NCI-H1417 treated with DMSO at 0.1 percent for 48 hours (cell line): ENCODE data around the gene PLCB4.

Source experiments
- DNase-seq: peaks from one replicate; lab custom pipeline; 2025; lab: John Stamatoyannopoulos, UW

Gene PLCB4

DNA sequence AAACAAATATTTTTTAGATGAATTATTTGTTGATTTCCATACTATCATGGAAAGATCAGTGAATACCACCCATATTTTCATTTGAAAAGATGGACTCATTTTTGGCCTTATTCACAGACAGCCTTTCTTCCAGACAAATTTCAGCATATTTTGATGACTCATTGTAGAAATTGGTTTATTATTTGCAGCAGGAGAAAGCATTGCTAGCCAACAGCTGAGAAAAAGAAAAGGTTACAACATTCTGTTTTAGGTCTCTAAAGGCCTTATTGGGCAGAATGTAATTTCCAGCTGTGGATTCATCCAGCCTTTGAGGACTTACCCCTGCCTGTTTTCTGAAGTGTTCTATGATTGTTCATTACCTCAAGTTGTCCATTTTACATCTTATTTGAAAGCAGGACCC lies 201.9 kb downstream of the PLCB4 start:
- DNase-seq = no peak

DNA sequence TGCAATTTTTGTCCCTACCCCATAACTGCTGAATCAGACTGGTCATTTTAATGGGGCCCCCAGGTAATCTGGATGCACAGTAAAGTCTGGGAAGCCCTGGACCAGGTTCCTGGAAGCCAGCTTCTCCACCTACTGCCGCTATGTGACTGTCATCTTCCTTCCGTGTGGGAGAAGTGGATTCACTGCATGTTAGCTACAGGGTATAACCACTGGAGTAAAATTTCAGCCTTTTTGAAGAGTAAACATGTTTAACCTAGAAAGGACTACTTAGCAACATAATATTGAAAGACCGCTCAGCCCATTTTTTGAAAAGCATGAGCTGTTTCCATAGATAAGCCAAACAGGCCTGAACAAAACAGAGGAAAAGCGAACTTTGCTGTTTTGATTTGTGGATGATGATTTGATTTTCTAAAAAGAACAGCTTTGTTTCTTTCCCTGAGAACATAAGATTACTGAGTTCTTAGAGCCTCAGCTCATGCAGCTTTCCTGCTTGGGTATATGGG lies 208.1 kb downstream of the PLCB4 start:
- no peak for DNase-seq

DNA sequence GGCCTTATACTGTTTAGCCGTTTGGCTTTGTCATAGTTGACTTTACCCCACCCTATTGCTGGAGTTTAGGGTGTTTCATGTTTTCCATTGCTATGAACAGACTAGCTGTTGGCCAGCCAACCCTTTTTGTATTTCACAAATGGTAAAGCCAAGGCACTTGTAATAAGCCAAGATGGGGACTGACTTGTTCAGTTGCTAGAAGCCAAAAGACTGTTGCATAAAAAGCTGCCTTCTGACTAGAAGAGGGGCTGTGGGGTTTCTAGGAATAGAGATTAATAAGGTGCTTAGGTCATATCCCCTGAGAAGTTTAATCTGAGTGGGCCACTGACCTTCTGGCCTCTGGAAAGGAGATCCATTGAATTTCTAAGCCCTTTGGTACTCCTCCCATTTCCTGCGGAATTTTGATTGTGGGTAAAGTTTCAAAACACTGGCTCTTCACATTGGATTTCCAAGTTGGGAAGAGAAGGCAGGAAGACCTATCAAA lies 211.1 kb downstream of the PLCB4 start:
- DNase-seq = no peak

DNA sequence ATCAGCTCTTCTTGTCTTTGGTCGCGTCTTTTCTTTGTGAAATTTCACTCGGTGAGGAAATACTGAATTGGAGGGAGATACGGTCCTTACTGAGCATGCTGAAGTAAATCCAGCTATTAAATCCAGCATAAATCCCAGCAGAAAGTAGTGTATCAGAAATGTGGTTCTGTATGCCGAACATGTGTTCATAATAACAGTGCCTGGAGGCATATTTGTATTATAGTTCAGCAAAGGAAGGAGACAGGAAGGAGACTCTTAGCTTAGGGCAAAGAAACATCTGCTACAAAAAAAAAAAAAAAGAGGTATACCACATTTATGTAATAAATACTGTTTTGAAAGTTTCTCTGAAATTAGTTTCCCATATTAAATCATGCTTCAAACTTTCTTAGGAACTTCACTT lies 211.8 kb downstream of the PLCB4 start:
- DNase-seq = no peak

DNA sequence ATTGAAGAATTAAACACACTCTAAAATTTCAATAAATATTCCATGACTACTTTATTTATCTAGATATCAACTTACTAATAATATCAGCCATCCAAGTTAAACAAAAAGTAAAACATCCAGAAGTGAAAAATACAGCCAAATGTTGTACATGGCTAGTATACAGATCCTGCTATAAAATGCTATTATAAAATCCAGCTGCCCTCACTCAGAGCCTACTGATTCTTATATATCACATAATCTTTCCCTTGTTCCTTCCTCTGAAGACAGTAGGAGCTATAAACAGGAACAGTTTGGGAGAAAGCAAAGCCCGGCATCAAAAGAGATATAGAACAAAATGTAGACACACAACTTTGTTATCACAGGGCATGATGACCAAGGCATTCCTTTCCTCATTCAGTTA lies 212.9 kb downstream of the PLCB4 start:
- DNase-seq = no peak

DNA sequence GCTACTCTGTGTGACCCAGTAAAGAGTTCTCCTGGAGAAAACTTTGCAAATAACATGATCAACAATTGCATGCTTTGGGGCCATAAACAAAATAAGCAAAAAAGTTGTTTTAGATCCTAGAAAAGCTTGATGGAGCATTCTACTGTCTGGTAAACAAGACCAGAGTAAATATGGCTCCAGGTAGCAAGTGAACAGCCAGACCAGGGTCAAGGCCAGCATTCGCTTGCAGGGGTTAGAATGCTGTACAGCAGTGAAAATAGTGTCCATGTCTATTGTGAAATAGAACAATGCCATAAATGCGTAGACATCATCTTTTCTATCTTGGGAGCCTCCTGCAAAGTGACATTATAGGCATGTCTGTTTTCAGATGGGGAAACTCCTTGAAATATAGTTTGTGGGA lies 216.7 kb downstream of the PLCB4 start:
- DNase-seq = no peak

DNA sequence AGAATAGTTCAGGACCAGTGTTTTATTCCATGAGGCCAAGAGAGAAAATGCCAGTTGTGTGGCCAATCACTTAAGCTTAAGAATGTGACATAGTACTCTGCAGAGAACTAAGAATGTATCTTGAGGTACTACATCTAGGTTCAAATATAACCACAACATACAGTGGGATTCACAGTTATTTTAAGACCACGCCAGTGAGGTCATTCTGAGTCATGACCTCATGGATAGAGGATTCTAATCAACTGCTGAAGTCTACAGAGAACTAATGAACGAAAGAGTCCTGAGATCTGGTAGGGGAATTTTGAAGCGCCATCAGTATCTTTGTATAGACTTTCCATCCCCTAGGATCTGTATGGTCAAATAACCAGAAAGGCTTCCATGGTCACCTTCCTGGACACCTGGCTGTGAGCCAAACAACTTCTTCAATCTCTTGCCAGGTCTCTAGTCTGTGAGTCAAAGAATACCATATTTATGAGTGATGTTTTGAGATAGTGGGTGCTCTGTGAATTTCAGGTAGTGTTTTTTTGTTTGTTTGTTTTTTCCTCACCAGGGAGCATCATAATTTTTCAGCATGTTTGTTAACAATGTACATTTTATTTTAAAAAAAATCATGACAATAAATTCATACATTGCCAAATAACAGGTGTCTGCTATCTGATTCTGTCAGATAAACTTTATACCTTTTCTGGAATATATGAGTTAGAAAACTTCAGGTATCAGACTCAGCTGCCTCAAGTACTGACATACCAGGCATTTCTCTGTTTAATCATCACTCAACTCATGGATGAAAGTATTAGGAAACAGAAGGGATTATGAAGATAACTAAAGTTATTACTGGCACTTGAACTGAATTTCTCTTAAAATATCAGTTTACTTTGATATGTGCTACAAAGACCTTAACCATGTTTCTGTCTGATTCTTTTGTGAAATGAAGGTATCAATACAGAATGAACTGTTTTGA lies 217.9 kb downstream of the PLCB4 start:
- no peak for DNase-seq

DNA sequence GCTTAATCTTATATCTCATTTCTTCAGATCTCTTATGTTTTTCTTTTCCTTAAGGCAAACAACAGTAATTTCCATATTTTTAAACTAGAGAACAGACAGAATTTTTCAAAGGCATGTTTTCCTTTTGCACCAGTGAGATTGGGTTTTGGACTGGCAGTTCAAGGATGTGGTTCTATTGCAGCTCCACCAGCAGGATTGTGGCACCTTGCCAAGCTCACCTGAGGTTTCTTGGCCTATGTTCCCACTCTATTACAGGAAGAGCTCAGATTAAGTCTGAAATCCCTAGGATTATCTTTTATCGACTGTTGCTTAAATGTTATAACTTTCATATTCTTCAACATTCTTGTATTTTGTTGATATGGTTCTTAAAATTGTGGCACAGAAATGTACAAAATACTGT lies 218.9 kb downstream of the PLCB4 start:
- DNase-seq = no peak

DNA sequence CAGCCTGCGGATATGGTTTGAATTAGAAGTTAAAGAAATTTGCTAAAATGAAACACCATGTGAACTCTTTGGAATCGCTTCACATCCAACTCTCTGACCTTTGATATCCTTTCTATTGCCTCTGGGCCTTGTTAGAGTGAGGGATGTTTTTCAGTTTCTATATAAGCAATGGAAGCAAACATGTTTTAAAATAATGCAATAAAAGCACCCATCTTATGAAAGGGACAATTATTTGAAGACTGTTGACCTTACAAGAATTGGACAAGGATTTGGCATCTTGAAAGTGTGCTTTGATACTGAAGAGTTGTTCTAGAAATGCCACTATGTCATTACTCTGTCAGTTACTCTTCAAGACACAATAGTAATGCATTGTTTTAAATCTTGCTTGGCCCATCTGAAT lies 221.4 kb downstream of the PLCB4 start:
- DNase-seq = no peak

DNA sequence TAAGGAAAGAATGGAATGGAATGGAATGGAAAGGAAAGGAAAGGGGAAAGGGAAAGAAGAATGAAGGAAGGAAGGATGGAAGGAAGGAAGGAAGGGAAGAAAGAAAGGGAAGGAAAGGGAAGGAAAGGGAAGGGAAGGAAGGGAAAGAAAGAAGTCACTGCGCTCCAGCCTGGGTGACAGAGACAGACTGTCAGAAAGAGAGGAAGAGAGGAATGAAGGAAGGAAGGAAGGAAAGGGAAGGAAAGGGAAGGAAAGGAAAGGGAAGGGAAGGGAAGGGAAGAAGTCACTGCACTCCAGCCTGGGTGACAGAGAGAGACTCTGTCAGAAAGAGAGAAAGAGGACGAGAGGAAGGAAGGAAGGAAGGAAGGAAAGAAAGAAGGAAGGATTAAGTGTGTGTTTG lies 224.3 kb downstream of the PLCB4 start:
- no peak for DNase-seq

DNA sequence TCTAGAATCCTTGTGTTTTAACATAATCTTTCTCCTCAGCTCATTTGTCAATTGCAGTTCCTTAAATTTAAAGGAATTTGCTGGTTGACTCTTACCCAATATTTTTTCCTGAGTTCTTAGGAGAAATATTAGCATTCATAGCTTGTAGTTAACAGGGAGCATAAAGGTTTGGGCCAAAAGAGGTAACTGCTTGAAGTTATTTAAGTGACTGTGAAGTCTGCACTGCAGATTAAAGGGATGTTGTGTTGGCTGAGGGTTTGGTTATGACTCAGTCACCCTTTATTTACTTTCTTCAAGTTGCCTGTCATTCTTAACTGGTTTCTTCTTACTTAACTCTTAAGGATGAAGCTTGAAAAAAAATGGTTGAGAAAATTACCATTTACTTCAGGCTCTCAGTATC lies 225.2 kb downstream of the PLCB4 start:
- DNase-seq = no peak

DNA sequence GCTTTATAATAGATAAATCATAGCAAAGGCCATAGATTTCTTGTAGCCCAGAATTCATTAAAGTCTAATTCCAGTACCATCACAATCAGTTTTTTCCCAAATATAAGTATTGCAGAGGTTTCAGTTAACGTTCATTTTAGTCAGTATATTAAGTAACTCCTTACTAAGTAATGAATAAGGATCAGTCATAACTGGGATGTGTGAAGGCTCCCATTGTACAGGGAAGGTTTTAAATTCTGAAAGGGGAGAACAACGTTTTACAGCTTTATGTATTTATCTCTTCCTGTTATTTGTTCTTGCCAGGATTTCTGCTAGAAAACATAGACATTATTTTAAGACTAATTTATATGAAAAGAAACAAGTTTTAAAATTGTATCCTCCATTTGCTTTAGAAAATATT lies 230.0 kb downstream of the PLCB4 start:
- no peak for DNase-seq

DNA sequence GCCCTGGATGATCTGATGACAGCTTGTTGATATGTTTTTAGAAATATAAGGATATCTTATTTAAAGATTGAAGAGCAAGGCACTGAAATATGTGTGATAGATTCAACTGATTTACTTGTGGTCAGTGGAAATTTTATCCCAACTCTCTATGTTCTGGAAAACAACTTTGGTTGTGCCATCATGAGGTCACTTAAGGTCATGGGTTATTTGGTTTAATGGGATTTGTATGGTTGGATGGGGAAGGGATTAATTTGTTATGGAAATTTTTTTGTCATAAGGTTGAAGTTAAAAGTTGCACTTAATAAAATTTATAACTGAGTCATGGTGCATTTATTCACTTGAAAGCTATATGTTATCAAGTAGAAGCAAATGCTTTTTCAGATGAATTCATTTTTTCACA lies 231.2 kb downstream of the PLCB4 start:
- DNase-seq = no peak

DNA sequence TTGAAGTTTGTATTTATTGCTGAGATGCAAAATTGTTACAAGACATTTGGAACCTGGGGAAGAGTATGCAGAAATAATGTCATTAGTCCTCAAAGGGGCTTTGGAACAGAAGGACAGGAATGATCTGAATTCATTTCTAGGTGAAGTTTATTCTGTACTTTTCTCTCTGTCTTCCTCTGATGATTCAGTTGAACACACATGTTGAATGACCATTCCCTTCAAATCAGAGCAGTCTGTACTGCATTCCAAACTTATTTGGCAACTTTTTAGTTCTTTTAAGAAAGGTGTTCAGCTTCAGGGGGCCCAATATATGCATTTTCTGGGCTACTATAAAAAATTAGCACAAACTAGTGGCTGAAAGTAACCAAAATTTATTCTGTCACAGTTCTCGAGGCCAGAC lies 231.6 kb downstream of the PLCB4 start:
- no peak for DNase-seq

DNA sequence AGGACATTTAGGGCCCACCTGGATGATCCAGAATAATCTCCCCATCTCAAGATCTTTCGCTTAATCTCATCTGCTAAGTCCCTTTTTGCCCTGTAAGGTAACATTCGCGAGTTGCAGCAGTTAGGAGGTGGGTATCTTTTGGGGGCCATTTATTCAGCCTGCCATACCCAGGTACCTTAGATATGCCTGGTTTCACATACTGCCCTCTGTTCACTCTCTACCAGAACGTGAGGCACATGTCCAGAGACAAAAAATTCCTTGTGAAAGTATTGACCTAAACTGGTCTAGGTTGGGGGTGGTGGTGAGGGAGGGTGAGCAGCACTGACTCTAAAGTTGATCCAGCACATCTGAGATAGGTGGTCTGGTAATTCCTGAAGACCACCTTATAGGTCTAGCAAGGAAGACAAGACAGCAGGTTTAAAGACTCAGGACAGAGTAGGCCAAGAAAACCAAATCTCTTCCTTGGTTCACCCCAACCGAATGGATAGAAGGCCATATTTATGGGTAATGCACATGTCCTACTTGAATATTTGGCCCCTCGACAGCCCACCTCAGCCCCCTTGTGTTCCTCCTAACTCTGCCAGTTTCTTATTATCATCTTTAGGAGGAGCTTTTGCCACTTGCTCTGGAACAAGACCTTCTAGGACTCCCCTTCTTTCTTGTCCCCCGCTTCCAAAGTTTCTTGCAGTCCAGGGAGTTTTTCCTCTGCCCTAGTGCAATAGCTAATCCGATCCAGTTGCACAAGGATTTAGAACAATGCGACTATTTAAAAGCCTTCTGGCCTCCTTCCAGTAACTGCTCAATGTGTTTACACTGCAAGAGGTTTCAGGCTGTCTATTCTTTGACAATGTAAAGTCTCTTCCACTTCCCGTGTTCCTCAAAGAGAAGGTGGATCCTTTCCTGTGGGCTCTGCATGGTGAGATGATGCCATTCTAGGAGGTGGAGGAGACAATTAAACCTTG lies 232.5 kb downstream of the PLCB4 start:
- DNase-seq = no peak

DNA sequence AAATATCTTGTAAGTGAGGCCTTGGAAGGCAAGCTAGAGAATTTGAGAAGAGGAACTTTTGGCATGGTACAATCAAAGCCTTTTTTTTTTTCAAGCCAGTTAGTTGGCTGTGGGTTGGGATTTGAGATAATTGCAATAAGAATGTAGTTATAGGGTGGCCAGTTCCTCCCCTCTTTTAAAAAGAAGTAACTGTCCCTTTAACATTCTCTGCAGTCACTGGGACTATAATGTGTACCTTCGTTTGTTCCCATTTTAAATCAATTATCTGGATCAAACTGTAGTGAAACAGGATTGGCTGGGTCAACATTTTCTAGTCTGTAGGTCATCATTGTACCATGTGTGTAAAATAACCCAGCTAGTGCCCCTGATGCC lies 233.2 kb downstream of the PLCB4 start:
- DNase-seq = no peak

DNA sequence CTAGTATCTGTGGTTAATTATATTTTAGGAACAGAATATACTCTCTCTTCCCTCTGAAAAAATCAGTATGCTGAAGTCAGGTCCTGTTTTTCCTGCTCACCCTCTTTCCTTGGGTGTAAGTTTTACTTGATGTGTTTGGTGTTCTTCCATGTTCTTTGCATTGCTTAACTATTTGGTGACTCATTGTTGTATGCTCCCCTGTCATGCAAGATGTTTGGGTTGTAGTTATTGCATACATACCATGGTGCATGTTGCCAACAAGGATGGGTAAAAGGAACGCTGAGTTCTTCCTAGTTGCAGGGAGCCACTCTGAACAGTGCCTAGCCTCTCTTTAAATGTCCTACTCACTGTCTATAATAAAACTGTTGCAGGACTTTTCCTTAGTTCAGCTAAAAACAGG lies 237.6 kb downstream of the PLCB4 start:
- no peak for DNase-seq

DNA sequence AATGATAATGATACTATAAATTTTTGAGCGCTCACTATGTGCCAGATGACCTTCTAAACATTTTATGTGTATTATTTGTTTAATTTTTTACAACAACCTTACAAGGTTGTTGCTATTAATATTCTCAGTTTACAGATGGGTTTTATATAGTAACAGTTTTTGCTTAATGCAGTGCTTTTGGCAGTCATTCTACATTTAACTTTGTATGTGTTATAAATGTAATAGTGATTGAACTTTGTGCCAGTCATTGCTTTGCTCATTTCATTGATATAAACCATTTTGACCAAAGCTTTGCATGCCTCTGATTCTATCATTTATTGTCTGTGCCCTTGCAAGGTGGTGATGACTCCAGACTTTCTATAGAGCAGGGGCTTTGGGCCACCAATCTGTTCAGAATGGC lies 239.2 kb downstream of the PLCB4 start:
- DNase-seq = no peak

DNA sequence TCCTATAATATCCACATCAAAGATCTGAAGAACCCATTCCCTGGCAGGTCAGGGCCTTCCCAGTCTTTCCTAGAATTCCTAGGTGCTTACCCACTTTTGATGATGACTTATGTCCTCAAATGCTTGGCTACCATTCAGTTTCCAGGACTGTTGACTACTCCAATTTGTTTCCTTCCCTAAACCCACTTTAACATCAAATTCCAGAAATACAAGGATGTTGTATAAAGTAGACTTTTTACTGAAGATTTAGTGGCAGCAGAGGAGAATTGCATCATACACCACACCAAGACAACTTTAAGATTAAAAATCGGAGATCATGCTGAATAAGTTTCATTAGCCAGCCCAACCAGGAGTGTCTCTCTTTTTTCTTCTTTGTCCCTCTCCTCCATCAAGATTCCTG lies 242.2 kb downstream of the PLCB4 start:
- DNase-seq = no peak

DNA sequence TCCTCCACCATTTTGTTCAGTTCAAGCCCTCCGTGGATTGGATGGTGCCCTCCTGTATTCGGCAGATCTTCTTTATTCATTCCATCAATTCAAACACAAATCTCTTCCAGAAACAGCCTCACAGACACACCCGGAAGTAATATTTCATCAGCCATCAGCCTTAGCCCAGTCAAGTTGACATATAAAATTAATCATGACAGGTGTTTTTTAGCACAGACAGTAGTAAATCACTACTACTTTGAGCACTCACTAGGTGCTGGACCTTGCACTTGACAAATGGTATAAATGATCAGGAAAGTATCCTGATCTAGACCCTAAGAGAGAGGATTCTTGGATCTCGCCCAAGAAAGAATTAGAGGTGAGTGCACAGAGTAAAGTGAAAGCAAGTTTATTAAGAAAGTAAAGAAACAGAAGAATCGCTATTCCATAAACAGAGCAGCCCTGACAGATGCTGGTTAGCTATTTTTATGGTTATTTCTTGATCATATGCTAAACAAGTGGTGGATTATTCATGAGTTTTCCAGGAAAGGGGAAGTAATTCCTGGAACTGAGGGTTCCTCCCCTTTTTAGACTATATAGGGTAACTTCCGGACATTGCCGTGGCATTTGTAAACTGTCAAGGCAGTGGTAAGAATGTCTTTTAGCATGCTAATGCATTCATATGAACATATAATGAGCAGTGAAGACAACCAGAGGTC lies 250.9 kb downstream of the PLCB4 start:
- peak; percentile 19 for DNase-seq

DNA sequence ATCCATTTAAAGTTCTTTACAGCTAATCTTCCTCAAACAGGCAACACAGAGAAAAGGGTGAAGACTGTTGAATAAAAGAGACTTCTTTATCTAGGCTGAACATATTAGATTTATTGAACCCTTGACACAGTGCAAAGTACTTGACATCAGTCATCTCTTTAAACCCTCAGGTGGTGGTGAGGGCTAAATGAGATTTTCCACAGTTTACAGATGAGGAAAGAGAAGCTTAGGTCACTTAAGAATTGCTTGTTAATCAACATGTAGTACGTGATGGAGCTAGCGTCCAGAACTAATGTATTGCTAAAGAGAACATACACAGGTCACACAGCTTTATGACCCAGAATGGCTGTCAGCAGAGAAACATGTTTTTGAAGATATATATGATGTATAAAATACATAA lies 252.1 kb downstream of the PLCB4 start:
- no peak for DNase-seq

DNA sequence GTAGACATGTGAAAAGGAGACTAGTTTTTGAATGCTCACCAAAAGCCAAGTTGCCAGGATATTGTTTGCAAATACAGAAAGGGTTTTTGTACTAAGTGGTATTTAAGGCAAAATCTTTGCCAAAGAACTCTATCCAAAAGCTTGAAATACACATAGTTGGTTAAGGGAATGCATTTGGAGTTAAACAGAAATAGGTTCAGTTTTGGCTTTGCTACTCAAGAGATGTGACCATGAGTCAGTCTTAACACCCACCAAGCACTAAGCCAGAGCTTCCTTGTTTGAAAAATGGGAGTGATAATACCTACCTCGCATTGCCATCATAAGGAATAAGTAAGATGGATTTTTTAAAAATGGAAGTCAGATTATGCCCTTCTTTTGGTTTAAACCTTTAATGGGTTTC lies 253.8 kb downstream of the PLCB4 start:
- no peak for DNase-seq
